ENCODE data around the gene XPO5.

XPO5 gene

GRCh38 chr6:43509984-43510826 lies 65.6 kb downstream of the XPO5 start, which contains the start of gene LRRC73:
Gene LRRC73 (minus strand): TSS chr6:43510346. CDS start chr6:43509785, 561 bp downstream.
- Histone ChIP-seq H3K27ac (ENCODE audit: low read length, poor library complexity, severe bottlenecking) (no peak within 1 kb of the TSS), H4K91ac (ENCODE audit: low read length) (no peak within 1 kb of the TSS), H3K4me2 (ENCODE audit: low read length, poor library complexity, severe bottlenecking) (peak within 1 kb of the TSS; percentile 64), H4K8ac (ENCODE audit: low read length) (peak within 1 kb of the TSS; percentile 27), H3K79me1 (replicated peaks; ENCODE audit: low read length, poor library complexity, severe bottlenecking) (peaks cover 11% of the 10 kb centered on the region), H3K9ac (ENCODE audit: low read length) (peak within 1 kb of the TSS; percentile 87), H2BK12ac (ENCODE audit: low read length in 2 of 2) (peak within 1 kb of the TSS in 1 of 2 experiments; percentile 51), H3K4me3 (ENCODE audit: insufficient read depth in 1 of 2, low read depth in 1 of 2, low read length in 2 of 2) (peak within 1 kb of the TSS; percentile 65 to 76), H2AK5ac (ENCODE audit: low read length, severe bottlenecking) (no peak within 1 kb of the TSS), H2BK5ac (ENCODE audit: low read depth, low read length, poor library complexity, severe bottlenecking) (no peak within 1 kb of the TSS), H3K36me3 (ENCODE audit: control insufficient read depth in 1 of 2, insufficient read depth in 2 of 2, low read depth in 1 of 2, low read length in 2 of 2) (peaks cover 48 to 53% of the 10 kb centered on the region in 2 experiments), H2BK15ac (ENCODE audit: low read depth, poor library complexity, severe bottlenecking) (peak within 1 kb of the TSS; percentile 64), H3K4me1 (ENCODE audit: control insufficient read depth, insufficient read depth, low read depth, low read length) (peaks cover 17% of the 10 kb centered on the region), H2BK120ac (ENCODE audit: low read depth, low read length) (no peak within 1 kb of the TSS), H3K14ac (ENCODE audit: low read length in 2 of 2) (peak within 1 kb of the TSS in 1 of 2 experiments; percentile 95), H3K18ac (ENCODE audit: low read depth in 1 of 2, low read length in 2 of 2) (peak within 1 kb of the TSS; percentile 24 to 86), H3K27me3 (ENCODE audit: control insufficient read depth in 1 of 2, insufficient read depth in 1 of 2, low read length in 2 of 2) (peaks cover 0 to 19% of the 10 kb centered on the region in 2 experiments), H2AFZ (ENCODE audit: low read depth, low read length) (peak within 1 kb of the TSS; percentile 80), H3K23ac (ENCODE audit: low read length in 2 of 2) (peak within 1 kb of the TSS in 1 of 2 experiments; percentile 88), H3K9me3 (ENCODE audit: control insufficient read depth, low read length) (no peaks in the 10 kb centered on the region), H3K4ac (ENCODE audit: low read depth in 1 of 2, low read length in 2 of 2) (peak within 1 kb of the TSS in 1 of 2 experiments; percentile 24)
- 10% methylated on average over 65 of the region's 96 CpGs for WGBS
- peak; percentile 84 for DNase-seq

DNA sequence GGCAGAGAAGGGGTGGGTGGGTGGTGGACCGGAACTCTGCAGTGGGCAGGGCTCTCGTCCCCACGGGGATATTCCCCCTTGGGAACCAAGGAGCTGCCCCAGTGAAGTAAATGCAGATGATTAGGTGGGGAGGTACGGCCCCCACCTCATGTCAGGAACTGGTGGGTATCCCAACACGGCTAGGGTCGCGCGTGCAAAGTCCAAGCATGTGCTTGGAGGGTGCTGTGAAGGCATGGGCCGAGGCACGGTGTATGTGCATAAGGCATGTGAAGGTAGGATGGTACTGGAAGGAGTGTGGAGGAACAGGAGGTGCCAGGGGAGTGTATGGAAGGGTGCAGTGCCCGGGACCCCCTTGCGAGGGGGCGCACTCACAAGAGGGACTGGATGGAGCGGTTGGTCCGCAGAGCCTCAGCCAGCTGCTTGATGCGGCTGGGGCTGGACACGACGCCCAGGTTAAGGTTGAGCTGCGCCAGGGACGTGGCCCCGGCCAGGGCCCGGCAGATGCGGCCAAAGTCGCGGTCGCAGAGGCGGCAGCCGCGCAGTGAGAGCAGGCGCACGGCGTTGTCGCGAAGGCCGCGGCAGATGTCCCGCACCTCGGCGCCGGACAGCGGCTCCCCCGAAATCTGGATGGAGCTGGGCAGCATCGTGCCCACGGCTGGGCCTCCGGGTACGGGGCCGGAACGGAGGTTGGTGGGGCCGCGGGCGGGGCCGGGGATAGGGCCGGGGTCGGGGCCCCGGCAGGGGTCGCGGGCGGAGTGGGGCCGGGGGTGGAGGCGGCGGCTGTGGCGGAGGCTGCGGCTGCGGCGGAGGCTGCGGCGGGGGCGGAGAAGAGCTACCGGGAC lies 66.5 kb downstream of the XPO5 start:
- H3K79me1 ChIP-seq (replicated peaks; ENCODE audit: low read length, poor library complexity, severe bottlenecking) = peaks cover 11% of the 10 kb centered on the region
- peak overlapping the region in 1 of 2 experiments; percentile 88 for H3K23ac ChIP-seq (ENCODE audit: low read length in 2 of 2)
- peak; percentile 6 for DNase-seq
- peak overlapping the region; percentile 80 for H2AFZ ChIP-seq (ENCODE audit: low read depth, low read length)
- H2BK5ac ChIP-seq (ENCODE audit: low read depth, low read length, poor library complexity, severe bottlenecking) = no peak overlapping the region
- H3K4me1 ChIP-seq (ENCODE audit: control insufficient read depth, insufficient read depth, low read depth, low read length) = peaks cover 16% of the 10 kb centered on the region
- no peak overlapping the region for H2BK120ac ChIP-seq (ENCODE audit: low read depth, low read length)
- peaks cover 52% of the 10 kb centered on the region in 2 experiments for H3K36me3 ChIP-seq (ENCODE audit: control insufficient read depth in 1 of 2, insufficient read depth in 2 of 2, low read depth in 1 of 2, low read length in 2 of 2)
- H3K9me3 ChIP-seq (ENCODE audit: control insufficient read depth, low read length) = no peaks in the 10 kb centered on the region
- H2BK12ac ChIP-seq (ENCODE audit: low read length in 2 of 2) = peak overlapping the region in 1 of 2 experiments; percentile 11
- H3K4me3 ChIP-seq (ENCODE audit: insufficient read depth in 1 of 2, low read depth in 1 of 2, low read length in 2 of 2) = peak overlapping the region; percentile 65 to 76
- H3K27ac ChIP-seq (ENCODE audit: low read length, poor library complexity, severe bottlenecking) = no peak overlapping the region
- H3K18ac ChIP-seq (ENCODE audit: low read depth in 1 of 2, low read length in 2 of 2) = peak overlapping the region in 1 of 2 experiments; percentile 74
- no peak overlapping the region for H4K8ac ChIP-seq (ENCODE audit: low read length)
- peaks cover 0 to 19% of the 10 kb centered on the region in 2 experiments for H3K27me3 ChIP-seq (ENCODE audit: control insufficient read depth in 1 of 2, insufficient read depth in 1 of 2, low read length in 2 of 2)
- H3K4ac ChIP-seq (ENCODE audit: low read depth in 1 of 2, low read length in 2 of 2) = no peak overlapping the region
- H3K9ac ChIP-seq (ENCODE audit: low read length) = peak overlapping the region; percentile 87
- H3K14ac ChIP-seq (ENCODE audit: low read length in 2 of 2) = peak overlapping the region in 1 of 2 experiments; percentile 84
- H3K4me2 ChIP-seq (ENCODE audit: low read length, poor library complexity, severe bottlenecking) = peak overlapping the region; percentile 64
- WGBS = 14% methylated on average over 59 of the region's 69 CpGs
- H4K91ac ChIP-seq (ENCODE audit: low read length) = no peak overlapping the region
- H2AK5ac ChIP-seq (ENCODE audit: low read length, severe bottlenecking) = no peak overlapping the region
- no peak overlapping the region for H2BK15ac ChIP-seq (ENCODE audit: low read depth, poor library complexity, severe bottlenecking)

DNA sequence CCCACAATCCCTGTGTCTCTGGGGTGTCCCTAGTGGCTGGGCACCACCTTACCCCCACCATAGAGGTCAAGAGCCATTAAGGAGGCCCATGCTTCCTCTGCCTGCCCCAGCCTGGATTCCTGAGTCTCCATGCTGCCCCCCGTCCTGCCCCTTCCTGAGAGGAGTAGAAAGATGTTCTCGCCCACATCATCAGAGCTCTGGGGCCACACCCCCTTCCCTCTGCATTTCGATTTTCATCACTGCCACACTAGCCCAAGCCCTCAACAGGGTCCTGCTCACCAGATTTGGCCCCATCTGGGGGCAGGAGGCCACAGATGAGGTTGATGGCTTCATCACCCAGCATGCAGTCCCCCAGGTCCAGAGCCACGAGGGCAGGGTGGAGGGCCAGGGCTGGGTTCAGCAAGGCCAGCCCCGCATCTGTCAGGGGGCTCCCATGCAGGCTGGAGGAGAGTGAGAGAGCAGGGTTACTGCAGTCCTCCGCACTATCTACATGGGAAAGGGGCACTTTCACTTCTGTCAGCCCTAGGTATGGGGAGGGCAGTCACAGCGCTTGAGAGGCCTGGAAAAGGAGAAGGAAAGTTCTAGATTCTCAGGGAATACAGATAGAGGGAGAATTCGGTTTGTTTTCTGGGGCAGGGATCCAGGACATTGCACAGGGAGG lies 67.2 kb downstream of the XPO5 start:
- Histone ChIP-seq H4K91ac (ENCODE audit: low read length) (no peak overlapping the region), H2AFZ (ENCODE audit: low read depth, low read length) (no peak overlapping the region), H3K4me2 (ENCODE audit: low read length, poor library complexity, severe bottlenecking) (no peak overlapping the region), H3K9ac (ENCODE audit: low read length) (peak overlapping the region; percentile 67), H3K79me1 (replicated peaks; ENCODE audit: low read length, poor library complexity, severe bottlenecking) (peaks cover 9% of the 10 kb centered on the region), H2BK120ac (ENCODE audit: low read depth, low read length) (no peak overlapping the region), H3K27ac (ENCODE audit: low read length, poor library complexity, severe bottlenecking) (no peak overlapping the region), H3K18ac (ENCODE audit: low read depth in 1 of 2, low read length in 2 of 2) (no peak overlapping the region), H3K23ac (ENCODE audit: low read length in 2 of 2) (no peak overlapping the region), H3K4me3 (ENCODE audit: insufficient read depth in 1 of 2, low read depth in 1 of 2, low read length in 2 of 2) (peak overlapping the region in 1 of 2 experiments; percentile 76), H4K8ac (ENCODE audit: low read length) (peak overlapping the region; percentile 20), H3K27me3 (ENCODE audit: control insufficient read depth in 1 of 2, insufficient read depth in 1 of 2, low read length in 2 of 2) (peaks cover 0 to 19% of the 10 kb centered on the region in 2 experiments), H3K9me3 (ENCODE audit: control insufficient read depth, low read length) (no peaks in the 10 kb centered on the region), H2BK5ac (ENCODE audit: low read depth, low read length, poor library complexity, severe bottlenecking) (no peak overlapping the region), H2AK5ac (ENCODE audit: low read length, severe bottlenecking) (no peak overlapping the region), H2BK15ac (ENCODE audit: low read depth, poor library complexity, severe bottlenecking) (no peak overlapping the region), H3K36me3 (ENCODE audit: control insufficient read depth in 1 of 2, insufficient read depth in 2 of 2, low read depth in 1 of 2, low read length in 2 of 2) (peaks cover 52 to 53% of the 10 kb centered on the region in 2 experiments), H3K14ac (ENCODE audit: low read length in 2 of 2) (no peak overlapping the region), H2BK12ac (ENCODE audit: low read length in 2 of 2) (no peak overlapping the region), H3K4me1 (ENCODE audit: control insufficient read depth, insufficient read depth, low read depth, low read length) (peaks cover 16% of the 10 kb centered on the region), H3K4ac (ENCODE audit: low read depth in 1 of 2, low read length in 2 of 2) (no peak overlapping the region)
- WGBS = 82% methylated on average over 8 of the region's 8 CpGs
- no peak for DNase-seq

Data from mesenchymal stem cell (in vitro differentiated cells and primary cell).